ENCODE data around the gene CAMK1D.
A peak's percentile ranks its signal among the peaks of the same experiment; 100 is the strongest.
"Not testable (repeated sequence)": the region's sequence is repeated elsewhere in the genome, so short reads cannot be mapped to it uniquely, and the experiment has no call there.

The CAMK1D gene

DNA sequence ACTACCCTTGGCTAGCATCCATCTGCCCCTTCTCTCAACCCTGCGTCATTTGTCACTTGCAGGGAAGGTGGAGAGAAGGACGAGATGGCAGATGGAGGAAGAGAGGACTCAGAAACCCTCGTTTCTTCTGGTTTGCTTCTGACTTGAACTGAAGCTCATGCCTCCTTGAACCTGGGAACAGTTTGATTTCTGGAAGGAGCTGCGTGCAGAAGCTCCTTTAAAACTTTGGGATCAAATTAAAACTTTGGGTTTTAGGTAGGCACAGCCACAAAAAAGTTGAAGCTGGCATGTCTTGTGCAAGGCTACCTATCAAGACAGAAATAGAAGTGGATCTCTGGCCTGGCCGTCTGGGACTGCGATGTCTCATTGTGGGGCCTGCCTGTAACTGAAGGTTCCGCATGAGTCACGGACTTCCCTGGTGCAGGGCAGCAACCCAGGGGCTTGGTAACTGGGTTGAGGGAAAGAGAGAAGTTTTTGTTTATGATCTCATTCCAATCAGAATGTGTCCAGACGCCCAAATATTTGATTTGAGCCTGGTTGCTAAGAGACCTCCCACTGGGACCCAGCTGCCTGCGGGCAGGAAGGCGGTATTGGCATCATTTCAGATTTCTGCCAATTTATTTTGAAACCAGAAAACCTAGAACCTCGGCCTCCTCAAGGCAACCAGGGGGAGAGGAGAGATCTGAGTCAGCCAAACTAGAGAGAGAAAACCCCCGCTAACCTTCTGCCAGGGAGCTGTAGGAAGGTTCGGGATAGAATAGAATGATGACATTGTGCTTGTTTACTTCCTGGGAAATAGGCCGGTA, 15.8 kb upstream of the CAMK1D start:
- H3K27ac ChIP-seq, result peak overlapping the region; percentile 74 to 84
- TF ChIP-seq, protein P1, sequence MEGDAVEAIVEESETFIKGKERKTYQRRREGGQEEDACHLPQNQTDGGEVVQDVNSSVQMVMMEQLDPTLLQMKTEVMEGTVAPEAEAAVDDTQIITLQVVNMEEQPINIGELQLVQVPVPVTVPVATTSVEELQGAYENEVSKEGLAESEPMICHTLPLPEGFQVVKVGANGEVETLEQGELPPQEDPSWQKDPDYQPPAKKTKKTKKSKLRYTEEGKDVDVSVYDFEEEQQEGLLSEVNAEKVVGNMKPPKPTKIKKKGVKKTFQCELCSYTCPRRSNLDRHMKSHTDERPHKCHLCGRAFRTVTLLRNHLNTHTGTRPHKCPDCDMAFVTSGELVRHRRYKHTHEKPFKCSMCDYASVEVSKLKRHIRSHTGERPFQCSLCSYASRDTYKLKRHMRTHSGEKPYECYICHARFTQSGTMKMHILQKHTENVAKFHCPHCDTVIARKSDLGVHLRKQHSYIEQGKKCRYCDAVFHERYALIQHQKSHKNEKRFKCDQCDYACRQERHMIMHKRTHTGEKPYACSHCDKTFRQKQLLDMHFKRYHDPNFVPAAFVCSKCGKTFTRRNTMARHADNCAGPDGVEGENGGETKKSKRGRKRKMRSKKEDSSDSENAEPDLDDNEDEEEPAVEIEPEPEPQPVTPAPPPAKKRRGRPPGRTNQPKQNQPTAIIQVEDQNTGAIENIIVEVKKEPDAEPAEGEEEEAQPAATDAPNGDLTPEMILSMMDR (IDR thresholded peaks at IDR 0.05), result no peak
- DNase-seq (ENCODE audit: low spot score), result peak; percentile 94

DNA sequence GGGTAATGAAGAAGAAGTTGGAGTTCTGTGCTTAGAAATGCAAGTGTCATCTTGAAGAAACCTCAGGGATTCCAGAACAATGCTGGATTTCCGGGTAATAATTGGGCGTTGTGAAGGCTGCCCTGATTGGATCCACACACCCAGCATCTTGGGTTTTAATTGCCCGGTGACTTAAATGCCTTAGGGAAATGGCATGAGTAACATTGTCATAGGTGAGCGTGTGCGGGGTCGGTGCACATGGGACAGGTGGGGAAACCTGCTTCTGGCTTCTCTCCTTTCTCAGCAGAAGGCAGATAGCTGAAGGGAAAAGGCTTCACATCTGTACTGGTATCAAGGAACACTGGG, 15.2 kb upstream of the CAMK1D start:
- DNase-seq (ENCODE audit: low spot score), result no peak
- TF ChIP-seq, protein P1 (IDR thresholded peaks at IDR 0.05), result no peak
- peak overlapping the region; percentile 74 to 84 for H3K27ac ChIP-seq
- H3K4me3 ChIP-seq, result no peak overlapping the region

More for the DNA sequence above, 15.8 kb upstream of the CAMK1D start:
- peak overlapping the region; percentile 19 for H3K4me3 ChIP-seq

DNA sequence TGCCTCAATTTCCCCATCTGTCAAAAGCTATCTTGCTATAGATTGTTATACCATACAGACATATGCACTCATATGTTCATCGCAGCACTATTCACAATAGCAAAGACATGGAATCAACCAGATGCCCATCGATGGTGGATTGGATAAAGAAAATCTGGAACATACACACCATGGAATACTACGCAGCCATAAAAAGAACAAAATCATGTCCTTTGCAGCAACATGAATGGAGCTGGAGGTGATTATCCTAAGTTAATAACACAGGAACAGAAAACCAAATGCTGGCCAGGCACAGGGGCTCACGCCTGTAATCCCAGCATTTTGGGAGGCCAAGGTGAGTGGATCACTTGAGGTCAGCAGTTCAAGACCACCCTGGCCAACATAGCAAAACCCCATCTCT, 14.2 kb upstream of the CAMK1D start:
- not testable (repeated sequence) for DNase-seq (ENCODE audit: low spot score); H3K4me3 ChIP-seq; H3K27ac ChIP-seq

DNA sequence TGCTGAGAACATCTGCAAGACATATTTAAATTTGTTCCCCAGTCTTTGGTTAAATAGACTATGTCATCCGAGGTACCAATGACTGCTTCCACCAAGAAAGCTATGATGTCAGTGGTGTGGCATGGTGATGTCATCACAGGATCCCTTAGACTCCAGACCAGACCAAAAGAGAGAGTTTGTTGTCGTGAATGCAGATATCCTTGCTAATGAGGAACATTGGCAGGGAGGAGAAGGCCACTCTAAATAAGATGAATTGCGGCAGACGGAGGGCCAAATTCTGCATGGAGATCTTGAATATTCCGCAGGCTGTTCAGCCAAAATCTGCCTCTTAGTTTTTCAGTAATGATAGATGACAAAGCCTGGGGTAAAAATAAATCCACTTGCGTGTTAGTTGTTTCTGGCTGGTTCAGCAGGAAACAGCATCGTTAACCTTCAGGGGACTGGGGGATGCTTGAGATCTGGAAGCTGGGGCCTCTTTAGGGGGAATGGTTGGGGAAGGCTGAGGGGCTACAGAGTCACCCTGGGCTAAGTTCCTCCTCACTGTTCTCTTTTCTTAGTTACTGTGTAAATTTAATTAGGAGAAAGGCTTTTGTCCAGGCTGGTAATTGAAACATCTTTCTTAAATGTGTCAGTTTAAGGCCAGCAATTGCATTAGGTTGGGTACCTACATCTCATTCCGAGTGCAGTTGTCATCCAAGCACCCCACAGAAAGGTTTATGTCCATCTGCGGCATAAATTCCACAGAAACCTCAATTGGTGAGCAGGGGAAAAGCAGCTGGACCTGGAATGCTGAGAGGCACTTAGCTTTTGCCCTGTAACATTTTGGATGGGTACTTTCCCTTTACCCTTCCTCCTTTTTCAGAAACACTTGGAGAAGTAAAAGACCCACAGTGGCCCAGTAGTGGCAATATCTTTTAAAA, 11.6 kb upstream of the CAMK1D start:
- H3K27ac ChIP-seq, result peak overlapping the region in 1 of 2 donors; percentile 61
- TF ChIP-seq, protein P1 (IDR thresholded peaks at IDR 0.05), result no peak
- DNase-seq (ENCODE audit: low spot score), result no peak
- H3K4me3 ChIP-seq, result no peak overlapping the region

DNA sequence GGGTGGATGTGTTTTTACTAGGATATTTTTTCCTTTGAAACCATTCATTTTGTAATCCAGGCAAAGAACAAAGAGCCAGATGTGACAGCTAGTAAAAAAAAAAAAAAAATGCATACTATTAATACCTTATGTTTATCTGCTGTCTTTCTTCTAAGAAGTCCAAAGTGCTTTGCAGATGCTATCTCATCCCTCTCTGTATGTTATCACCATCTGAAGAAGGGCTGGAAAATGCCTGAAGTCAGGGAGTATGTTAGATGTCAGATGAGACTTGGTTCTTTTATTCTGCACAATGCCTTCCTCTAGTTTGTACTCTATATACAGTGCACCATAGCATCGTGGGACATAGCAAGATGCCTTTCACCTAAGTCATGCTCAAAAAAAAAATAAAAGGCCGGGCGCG, 10.4 kb upstream of the CAMK1D start:
- no peak overlapping the region for H3K27ac ChIP-seq
- no peak for DNase-seq (ENCODE audit: low spot score)
- TF ChIP-seq, protein P1 (IDR thresholded peaks at IDR 0.05), result no peak
- H3K4me3 ChIP-seq, result no peak overlapping the region

DNA sequence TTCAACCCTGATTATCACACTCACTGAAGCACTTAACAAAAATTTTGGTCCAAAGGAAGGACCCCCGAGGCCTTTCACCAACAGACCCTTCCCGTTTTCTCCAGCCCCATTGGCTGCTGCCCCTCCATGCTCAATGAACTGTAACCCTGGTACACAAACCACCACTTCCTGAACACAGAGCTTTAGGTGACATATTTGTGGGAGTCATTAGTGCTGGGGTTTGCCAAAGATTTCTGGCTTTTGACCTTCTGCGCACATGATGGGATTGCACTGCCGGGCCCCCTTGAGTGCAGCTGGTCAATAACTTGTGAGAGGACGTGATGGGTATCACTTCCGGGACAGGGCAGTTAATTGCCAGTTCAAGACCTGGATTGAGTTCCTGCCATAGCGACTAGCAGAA, 9.0 kb upstream of the CAMK1D start:
- DNase-seq (ENCODE audit: low spot score), result no peak
- no peak overlapping the region for H3K27ac ChIP-seq
- TF ChIP-seq, protein P1 (IDR thresholded peaks at IDR 0.05), result no peak
- H3K4me3 ChIP-seq, result no peak overlapping the region

DNA sequence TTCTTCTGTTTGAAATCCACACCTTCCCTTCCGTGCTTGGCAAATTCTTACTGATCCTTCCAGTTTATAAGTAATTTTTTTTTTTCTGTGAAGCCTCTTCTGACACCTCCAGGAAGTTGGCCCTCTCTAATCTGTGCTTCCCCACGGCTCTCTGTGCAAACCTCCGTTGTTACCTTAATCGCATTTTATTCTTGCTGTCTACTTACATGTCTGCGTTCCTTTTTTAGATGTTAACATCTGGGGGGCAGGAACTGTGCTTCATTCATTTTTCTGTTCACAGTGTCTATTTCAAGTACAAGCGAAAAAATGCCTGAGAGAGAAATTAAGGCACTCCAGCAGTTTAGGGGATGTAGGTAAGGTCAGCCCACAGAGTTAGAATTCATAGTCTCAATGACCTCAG, 8.4 kb upstream of the CAMK1D start:
- TF ChIP-seq, protein P1 (IDR thresholded peaks at IDR 0.05), result no peak
- no peak overlapping the region for H3K4me3 ChIP-seq
- no peak for DNase-seq (ENCODE audit: low spot score)
- no peak overlapping the region for H3K27ac ChIP-seq
